GM18870 (cell line): ENCODE results near the gene LGALS9B.
"Not testable (repeated sequence)": the region's sequence is repeated elsewhere in the genome, so short reads cannot be mapped to it uniquely, and the experiment has no call there.

Experiments
- ATAC-seq: cut with Tn5 transposase; IDR thresholded peaks from one replicate; pipeline ENCODE4 v1.9.1; 2021; ENCODE audit warnings: moderate library complexity; ENCODE audit not compliant: unreplicated experiment

The LGALS9B gene

DNA sequence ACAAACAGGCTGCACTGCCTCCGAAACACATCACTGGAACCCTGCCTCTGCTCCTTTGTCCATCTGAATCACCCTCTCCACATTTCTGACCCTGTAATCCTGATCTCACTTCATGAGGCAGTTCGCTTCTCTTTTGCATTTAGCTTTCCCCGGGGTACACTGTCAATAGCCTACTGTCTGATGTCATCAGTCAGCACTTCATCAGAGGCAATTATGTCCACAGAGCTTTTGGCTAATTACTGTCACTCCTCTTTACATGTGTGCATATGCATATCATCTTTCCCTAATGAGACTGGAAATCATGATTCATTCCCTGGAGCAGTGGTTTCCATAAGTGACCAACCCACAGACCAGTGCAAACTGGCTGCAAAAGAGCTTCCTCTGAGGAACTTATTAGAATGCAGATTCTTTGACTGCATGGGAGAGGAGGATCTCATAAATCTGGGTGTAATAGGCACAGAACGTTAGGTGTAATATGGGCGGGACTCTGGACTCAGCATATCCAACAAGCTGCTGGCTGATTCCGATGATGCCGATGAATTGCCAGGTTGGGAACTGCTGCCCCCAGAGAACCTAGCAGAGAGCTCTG, 49.8 kb downstream of the LGALS9B start:
- ATAC-seq = not testable (repeated sequence)

DNA sequence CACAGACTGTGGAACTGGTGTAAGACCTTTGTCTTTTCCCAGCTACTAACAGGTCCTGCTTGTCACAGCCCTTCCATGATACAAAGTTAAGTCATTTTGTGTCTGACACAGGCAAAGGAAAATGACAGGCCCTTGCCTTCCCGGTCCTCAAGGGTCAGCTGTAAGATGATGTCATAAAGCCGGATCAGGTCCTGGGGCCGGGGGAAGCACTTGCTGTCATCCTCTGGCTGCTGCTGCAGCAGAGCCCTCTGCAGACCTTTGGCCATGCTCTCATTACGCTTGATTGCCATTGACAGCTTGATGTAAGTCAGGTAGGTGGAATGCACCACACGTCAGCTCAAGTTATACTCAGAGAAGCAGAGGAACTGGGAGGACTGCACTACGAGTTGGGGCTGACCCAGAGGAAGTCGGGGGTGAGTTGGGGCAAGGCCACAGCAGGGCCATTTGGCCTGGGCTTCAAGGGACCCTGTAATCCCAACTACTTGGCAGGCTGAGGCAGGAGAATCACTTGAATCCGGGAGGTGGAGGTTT, 50.9 kb downstream of the LGALS9B start:
- not testable (repeated sequence) for ATAC-seq

DNA sequence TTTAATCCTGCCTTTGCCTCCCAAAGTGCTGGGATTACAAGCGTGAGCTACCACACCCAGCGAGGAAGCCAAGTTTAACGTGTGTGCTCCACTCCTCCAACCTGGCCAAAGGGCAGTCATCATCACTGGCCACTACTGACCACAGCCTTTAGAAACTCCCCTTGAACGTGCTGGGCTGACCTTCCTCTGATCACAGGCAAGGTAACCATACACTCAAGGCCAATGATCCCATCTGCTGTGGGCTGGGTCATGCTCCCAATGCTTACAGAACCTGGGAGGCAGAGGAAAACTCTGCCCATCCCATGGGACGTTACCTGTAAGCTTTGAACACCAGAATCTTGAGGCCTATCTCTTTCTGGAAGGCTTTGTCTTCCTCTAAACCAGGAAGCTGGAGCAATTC, 51.9 kb downstream of the LGALS9B start:
- not testable (repeated sequence) for ATAC-seq

DNA sequence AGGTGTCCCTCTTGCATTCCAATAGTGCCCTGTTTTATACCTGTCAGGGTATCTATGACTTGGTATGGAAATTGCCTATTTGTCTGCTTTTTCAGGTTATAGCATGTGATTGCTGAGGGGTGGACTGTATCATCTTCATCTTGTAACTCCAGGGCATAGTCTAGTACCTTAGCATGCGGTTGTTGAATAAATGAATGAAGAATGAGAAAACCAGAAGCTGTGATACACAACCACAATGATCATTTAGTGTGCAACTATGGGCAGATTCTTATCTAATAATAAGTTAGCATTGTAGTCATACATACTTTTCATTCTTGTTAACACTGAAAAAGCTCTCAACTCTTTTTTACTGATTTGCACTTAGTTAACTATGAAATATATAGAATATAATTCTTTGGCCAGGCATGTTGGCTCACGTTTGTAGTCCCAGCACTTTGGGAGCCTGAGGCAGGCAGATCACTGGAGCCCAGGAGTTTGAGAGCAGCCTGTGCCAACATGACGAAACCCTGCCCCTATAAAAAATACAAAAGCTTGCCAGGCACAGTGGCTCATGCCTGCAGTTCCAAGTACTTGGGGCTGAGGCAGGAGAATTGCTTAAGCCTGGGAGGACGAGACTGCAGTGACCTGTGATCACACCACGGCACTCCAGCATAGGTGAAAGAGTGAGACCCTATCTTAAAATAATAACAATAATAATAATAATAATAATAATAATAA, 65.9 kb downstream of the LGALS9B start:
- not testable (repeated sequence) for ATAC-seq

DNA sequence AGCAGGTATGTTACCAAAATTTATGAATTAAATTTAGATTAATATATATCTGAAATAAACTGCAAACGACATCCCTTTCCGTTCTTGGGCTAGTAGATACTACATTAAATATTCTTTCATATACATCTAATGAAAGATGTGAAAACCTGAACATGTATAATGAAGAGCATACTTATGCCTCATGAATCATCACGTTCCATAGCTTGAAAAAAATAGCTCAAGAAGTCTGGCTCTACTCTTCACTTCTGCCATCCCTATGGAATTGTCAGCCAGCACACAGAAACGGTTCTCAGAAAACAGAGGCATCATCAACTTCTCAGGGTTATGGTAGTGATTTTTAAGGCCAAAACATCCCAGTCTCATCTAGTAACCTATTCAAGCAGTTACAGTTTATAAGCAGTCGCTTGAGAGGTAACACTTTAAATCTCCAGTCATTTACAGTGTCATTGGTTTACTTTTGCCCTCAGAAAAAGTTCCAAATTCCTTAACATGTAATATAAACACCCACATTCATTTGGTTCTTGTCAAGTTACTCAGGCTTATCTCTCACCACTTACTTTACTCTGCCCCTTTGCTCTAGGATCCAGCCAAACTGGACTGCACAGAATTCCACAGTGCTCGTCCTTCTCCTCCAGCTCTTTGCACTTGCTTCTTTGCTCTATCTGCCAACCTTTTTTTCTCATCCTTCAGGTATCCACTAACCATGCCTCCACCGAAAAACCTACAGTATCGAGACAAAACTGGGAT, 66.6 kb downstream of the LGALS9B start:
- ATAC-seq = not testable (repeated sequence)
